Effector CD8-positive, alpha-beta T cell (primary cell): ENCODE data around the gene MAST2.
A peak's percentile ranks its signal among the peaks of the same experiment; 100 is the strongest.
"Not testable (repeated sequence)": the region's sequence is repeated elsewhere in the genome, so short reads cannot be mapped to it uniquely, and the experiment has no call there.

ENCODE experiments used
- DNase-seq: peaks from one replicate; lab custom pipeline; 2025; lab: John Stamatoyannopoulos, UW
- total RNA-seq, 4 experiments: gene quantifications; one replicate each; lab custom pipeline; 2026; lab: John Stamatoyannopoulos, UW

The MAST2 gene
- total RNA-seq, result 18.5 to 30.1 (median 24.5) reads per million in 4 experiments

GRCh38 chr1:45803299-45803780 lies at the start of gene MAST2:
MAST2 (plus strand) TSS chr1:45803612; CDS start chr1:45803896, 284 bp downstream.
- peak; percentile 67 for DNase-seq

DNA sequence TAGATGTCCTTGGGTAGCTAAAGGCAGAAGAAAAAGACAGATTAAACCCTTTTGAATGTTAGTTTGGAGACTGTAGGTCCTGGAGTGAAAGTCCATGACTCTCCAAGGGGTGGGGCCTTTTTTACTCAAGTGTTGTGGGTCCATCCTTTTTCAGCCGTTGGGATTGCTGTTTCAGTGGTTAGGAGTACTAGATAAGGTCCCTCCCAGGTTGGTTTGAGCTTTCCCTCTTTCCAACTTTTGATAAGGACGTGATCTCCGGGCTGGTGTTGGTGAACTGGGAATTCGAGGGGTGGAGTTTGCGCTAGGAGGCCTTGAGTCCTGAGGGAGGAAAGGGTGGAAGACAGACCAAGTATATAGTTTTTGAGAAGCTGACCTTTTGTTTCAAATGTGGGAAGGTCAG lies 47.7 kb upstream of the MAST2 start:
- no peak for DNase-seq

DNA sequence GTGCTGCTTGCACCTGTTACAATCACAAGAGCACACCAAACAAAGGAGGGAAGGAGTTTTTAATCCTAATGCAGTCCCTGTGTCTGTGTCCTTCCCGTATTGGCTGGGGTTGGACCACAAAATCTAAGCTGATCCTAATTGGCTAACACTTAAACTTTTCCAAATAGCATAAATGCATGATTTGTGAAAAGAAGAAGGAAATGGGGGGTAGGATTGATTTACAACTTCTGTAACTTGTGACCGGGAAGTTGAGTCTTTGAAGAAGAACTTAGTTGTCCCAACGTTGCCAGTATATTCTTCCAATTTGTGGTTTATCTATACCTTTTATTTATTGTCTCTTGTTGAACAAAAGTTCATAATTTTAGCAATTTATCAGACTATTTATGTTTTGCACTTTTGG lies 41.1 kb upstream of the MAST2 start:
- no peak for DNase-seq

- DNase-seq, result no peak
Measured at GRCh38 chr1:45765999-45766792, 37.2 kb upstream of the MAST2 start.

DNA sequence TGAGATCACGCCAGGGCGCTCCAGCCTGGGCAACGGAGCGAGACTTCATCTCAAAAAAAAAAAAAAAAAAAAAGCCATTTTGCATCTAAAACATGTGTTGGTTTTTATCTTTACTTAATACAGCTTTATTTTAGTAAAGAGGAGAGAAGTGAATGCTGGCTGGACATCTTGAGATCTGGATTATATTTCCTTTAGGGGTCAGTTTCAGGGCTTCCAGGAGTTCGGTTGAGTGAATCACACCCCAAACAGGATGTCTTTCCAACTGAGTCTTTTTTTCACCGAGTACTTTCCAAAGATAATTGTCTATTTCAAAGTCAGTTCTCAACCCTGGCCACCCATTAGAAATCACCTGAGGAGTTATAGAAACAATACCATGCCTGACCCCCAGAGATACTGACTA lies 36.4 kb upstream of the MAST2 start:
- no peak for DNase-seq

DNA sequence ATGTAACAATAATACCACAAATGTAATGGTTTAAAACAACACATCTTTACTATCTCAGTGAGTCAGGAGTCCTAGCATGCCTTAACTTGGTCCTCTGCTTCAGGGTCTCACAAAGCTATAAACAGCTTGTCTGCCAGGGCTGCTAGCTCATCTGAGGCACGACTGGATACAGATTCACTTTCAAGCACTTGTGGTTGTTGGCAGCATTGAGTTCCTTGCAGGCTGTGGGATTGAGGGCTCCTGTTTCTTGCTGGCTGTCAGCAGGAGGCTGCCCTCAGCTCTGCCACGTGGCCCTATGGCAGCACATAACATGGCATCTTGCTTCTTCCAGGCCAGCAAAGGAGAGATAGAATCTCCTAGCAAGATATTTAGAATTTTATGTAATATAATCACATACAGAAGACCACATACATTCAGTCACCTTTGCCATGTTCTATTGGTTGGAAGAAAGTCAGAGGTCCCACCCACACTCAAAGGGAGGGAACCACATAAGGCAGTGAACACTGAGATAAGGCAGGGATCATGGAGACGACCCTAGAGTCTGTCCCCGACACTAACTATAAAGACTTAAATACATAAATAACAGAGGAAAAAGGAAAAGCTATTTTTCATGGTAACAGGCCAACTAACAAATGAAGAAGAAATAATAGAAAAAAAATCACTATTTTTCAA lies 34.0 kb upstream of the MAST2 start:
- no peak for DNase-seq

- no peak for DNase-seq
Measured at GRCh38 chr1:45772971-45773370, 30.4 kb upstream of the MAST2 start.

DNA sequence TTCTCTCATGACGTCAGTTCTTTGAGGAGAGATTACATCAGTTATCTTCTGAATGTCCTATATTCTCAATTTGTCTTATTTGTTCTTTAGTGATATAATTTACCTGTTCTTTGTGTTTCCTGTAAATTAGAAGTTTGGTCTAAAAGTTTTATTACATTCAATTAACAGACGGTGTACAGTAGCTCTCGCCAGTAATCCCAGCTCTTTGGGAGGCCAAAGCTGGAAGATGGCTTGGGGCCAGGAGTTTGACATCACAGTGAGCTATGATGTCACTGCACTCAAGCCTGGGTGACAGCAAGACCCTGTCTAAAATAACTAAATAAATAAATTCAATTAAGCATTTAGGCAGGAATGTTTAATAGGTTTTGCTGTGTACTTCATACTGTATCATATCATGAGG lies 27.6 kb upstream of the MAST2 start:
- no peak for DNase-seq

DNA sequence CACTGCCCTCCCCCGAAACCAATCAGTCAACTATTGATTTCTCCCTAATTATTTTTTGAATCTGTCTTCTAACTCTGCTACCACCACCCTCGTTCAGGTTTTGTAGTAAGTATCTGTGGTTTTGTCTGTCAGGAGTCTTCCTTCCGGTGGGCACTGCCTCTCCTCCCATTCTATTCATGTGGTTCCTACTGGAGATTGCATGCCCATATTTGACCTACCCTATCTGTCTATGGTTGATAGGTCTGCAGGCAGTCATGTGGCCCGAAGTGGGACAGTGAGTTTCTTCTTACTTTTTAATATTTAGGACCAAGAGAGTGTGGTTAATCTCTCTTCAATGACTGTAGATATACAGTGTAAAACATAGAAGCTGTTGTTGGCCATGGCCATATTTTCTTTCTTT lies 17.8 kb upstream of the MAST2 start:
- DNase-seq, result peak; percentile 2

DNA sequence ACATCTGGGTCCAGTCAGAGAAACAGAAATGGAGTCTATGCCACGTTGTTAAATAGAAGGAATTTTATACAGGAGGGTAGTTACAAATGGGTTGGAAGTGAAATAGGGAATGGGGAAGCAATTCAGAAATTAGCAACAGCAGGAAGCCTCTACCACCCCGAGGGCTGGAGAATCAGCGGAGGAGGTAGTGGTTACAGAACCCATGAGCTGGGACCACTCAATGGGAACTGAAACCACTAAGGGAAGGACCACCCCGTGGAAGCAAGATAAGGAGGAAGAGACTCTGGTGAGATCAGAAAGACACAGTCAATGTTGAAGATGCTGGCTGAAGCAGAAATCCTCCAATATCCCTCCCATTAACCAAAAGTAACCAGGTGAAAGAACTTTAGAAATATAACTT lies 15.5 kb upstream of the MAST2 start:
- no peak for DNase-seq

- DNase-seq, result no peak
Measured at GRCh38 chr1:45789601-45790000, 13.8 kb upstream of the MAST2 start.

GRCh38 chr1:45792744-45793143 lies 10.7 kb upstream of the MAST2 start:
- DNase-seq, result no peak

GRCh38 chr1:45793942-45794604 lies 9.3 kb upstream of the MAST2 start:
- no peak for DNase-seq

GRCh38 chr1:45796381-45796780 lies 7.0 kb upstream of the MAST2 start:
- no peak for DNase-seq

- no peak for DNase-seq
Measured at GRCh38 chr1:45796946-45797345, 6.5 kb upstream of the MAST2 start.

- no peak for DNase-seq
Measured at GRCh38 chr1:45800899-45801298, 2.5 kb upstream of the MAST2 start.

GRCh38 chr1:45802343-45803298 lies 791 bp upstream of the MAST2 start:
- no peak for DNase-seq

- DNase-seq, result not testable (repeated sequence)
Measured at GRCh38 chr1:45803781-45804668, 613 bp downstream of the MAST2 start.

DNA sequence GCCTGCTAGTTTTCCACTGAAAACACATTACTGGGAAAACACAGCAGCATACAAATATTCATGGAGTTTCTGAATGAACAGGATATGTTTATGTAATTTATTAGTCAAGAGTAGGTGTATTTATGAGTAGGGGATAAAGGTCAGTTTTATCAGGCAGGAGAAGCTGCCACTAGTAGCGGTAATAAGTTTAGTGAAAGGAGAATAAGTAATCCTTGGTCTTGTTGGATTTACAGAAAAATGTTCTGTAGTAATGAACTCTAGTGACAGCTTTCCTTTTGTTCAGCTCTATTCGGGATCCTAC lies 1.2 kb downstream of the MAST2 start:
- DNase-seq, result no peak

DNA sequence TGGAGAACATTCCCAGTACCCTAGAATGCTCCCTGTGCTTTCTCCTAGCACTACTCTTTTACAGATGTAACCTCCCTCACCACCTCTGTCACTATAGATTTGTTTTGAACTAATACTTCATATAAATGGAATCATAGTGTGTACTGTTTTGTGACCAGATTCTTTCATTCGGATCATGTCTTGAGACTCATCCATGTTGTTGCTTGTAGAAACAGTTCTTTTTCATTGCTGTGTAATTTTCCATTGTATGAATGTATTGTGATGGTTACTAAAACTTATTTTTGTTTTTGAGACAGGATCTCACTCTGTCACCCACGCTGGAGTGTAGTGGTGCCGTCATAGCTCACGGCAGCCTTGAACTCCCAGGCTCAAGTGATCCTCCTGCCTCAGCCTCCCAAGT lies 2.7 kb downstream of the MAST2 start:
- DNase-seq, result no peak

GRCh38 chr1:45809761-45810160 lies 6.3 kb downstream of the MAST2 start:
- no peak for DNase-seq
